A549 (cell line): ENCODE results near the gene TOMM6. TPM values are rescaled to one million over a fixed set of nuclear protein-coding genes. Genes with fewer than 3 reads are reported as not detected.

Experiments
- ATAC-seq, 2 experiments: fragments of 200-7000 bp in 1 of 2; fragments of >200 bp in 1 of 2; cut with Nextera tagmentation in 1 of 2; cut with Tn5 transposase in 1 of 2; 3 replicates each; pipeline versions ENCODE4 v1.8.0 to v1.9.1; 2018 to 2020; ENCODE audit warnings: mild to moderate bottlenecking in 1 of 2, moderate library complexity in 1 of 2
- CTCF ChIA-PET: fragments of 300-600 bp; sonication (Branson Sonifier 250); formaldehyde crosslinking; extraction: SDS; loops from one replicate; lab custom pipeline; 2021; ENCODE audit warnings: antibody characterized with exemption, inconsistent platforms; lab: Yijun Ruan, JAX
- POLR2A ChIA-PET: fragments of 350-600 bp; formaldehyde crosslinking; extraction: SDS; loops from one replicate; lab custom pipeline; 2021; ENCODE audit warnings: antibody characterized with exemption, inconsistent platforms; lab: Yijun Ruan, JAX
- DNase-seq, 2 experiments: peaks; one replicate each; pipeline versions ENCODE4 v3.0.0 to v3.0.0-alpha.2; 2011 to 2016; ENCODE audit warnings: low read depth in 1 of 2, low spot score in 1 of 2
- FAIRE-seq: peaks from 2 replicates; lab custom pipeline; 2011; peaks lifted over from hg19 to GRCh38; lab: Jason Lieb, UNC
- H3K27ac ChIP-seq, 2 experiments: fragments of >200 bp; sonication (Bioruptor Twin); formaldehyde crosslinking; 3 replicates each; pipeline ENCODE4 v1.5.1; 2016 to 2017
- H3K4me1 ChIP-seq: fragments of >200 bp; sonication (Bioruptor Twin); formaldehyde crosslinking; 3 replicates; pipeline ENCODE4 v1.6.1; 2016
- H3K4me2 ChIP-seq: fragments of >200 bp; sonication (Bioruptor Twin); formaldehyde crosslinking; 3 replicates; pipeline ENCODE4 v1.6.1; 2016
- H3K4me3 ChIP-seq: fragments of >200 bp; sonication (Bioruptor Twin); formaldehyde crosslinking; 3 replicates; pipeline ENCODE4 v1.5.1; 2016
- H3K9me3 ChIP-seq: fragments of >200 bp; sonication (Bioruptor Twin); formaldehyde crosslinking; 3 replicates; pipeline ENCODE4 v1.6.1; 2016
- BHLHE40 ChIP-seq: IDR thresholded peaks from 2 replicates; pipeline ENCODE4 v1.6.1; 2012; ENCODE audit warnings: low read depth, low read length, inconsistent platforms
- CHD2 ChIP-seq: fragments of 150-350 bp; IDR thresholded peaks from 2 replicates; pipeline ENCODE4 v1.6.1; 2014; ENCODE audit warnings: low read length; ENCODE audit not compliant: partially characterized antibody
- CHD4 ChIP-seq: fragments of 200-600 bp; sonication (generic); IDR thresholded peaks from 2 replicates; pipeline ENCODE4 v1.6.1; 2016; ENCODE audit warnings: antibody characterized with exemption, mild to moderate bottlenecking, borderline replicate concordance
- FOSB ChIP-seq: fragments of 250-450 bp; sonication (Bioruptor Pico); IDR thresholded peaks from 2 replicates; pipeline ENCODE4 v1.5.0; 2020; ENCODE audit warnings: mild to moderate bottlenecking, moderate library complexity
- FOSL2 ChIP-seq, 2 experiments: fragments of 450-650 bp in 1 of 2; fragments of >200 bp in 1 of 2; sonication (Bioruptor Twin) in 1 of 2; formaldehyde crosslinking; IDR thresholded peaks; 2 replicates each; pipeline versions ENCODE4 v1.5.0 to v1.6.1; 2016 to 2020; ENCODE audit warnings: mild to moderate bottlenecking in 1 of 2, moderate library complexity in 1 of 2
- HEYL ChIP-seq: fragments of 250-450 bp; sonication (Bioruptor Pico); IDR thresholded peaks from 2 replicates; pipeline ENCODE4 v1.8.0; 2021; ENCODE audit warnings: mild to moderate bottlenecking, moderate library complexity
- HOXB13 ChIP-seq: fragments of 250-450 bp; sonication (Bioruptor Pico); IDR thresholded peaks from 2 replicates; pipeline ENCODE4 v1.5.0; 2020; ENCODE audit warnings: low read depth, mild to moderate bottlenecking, moderate library complexity
- JUNB ChIP-seq: fragments of >200 bp; sonication (Bioruptor Twin); formaldehyde crosslinking; IDR thresholded peaks from 2 replicates; pipeline ENCODE4 v1.6.1; 2016
- KDM1A ChIP-seq: fragments of 200-600 bp; sonication (generic); IDR thresholded peaks from 2 replicates; pipeline ENCODE4 v1.6.1; 2016; ENCODE audit warnings: low read depth, mild to moderate bottlenecking
- NR3C1 ChIP-seq: fragments of >200 bp; sonication (Bioruptor Twin); formaldehyde crosslinking; IDR thresholded peaks from 3 replicates; pipeline ENCODE4 v1.6.1; 2017
- POLR2A ChIP-seq: IDR thresholded peaks from 2 replicates; pipeline ENCODE4 v1.6.1; 2012; ENCODE audit warnings: mild to moderate bottlenecking, low read length
- RARB ChIP-seq: fragments of 250-450 bp; sonication (Bioruptor Pico); IDR thresholded peaks from 2 replicates; pipeline ENCODE4 v1.8.0; 2021; ENCODE audit warnings: mild to moderate bottlenecking, moderate library complexity
- RCOR1 ChIP-seq: fragments of 150-350 bp; IDR thresholded peaks from 2 replicates; pipeline ENCODE4 v1.6.1; 2014; ENCODE audit warnings: antibody characterized with exemption, low read length, low read depth
- RNF2 ChIP-seq: fragments of 200-600 bp; sonication (generic); IDR thresholded peaks from 2 replicates; pipeline ENCODE4 v1.6.1; 2016; ENCODE audit warnings: low read depth, mild to moderate bottlenecking, antibody characterized with exemption, moderate library complexity, borderline replicate concordance
- ZC3H11A ChIP-seq: fragments of 450-650 bp; IDR thresholded peaks from 2 replicates; pipeline ENCODE4 v1.6.1; 2014; ENCODE audit warnings: antibody characterized with exemption, mild to moderate bottlenecking
- WGBS: methylation state at CpG from one replicate; pipeline ENCODE4 v1.1.6; 2017; ENCODE audit errors: missing lambda C conversion rate; 5-methylcytosine and 5-hydroxymethylcytosine counted together
- polyA plus RNA-seq, 4 experiments: library from polyadenylated mRNA; depleted of rRNA in 3 of 4; stranded (reverse); fragments of >200 nt; fragmentation: RNase III in 1 of 4; extraction: RNeasy Plus Mini Kit Qiagen cat#74134 plus additional on column Dnase treatment in 1 of 4; gene quantifications; 2 replicates in 3 of 4; 3 replicates in 1 of 4; pipeline ENCODE4 v1.2.3, GENCODE V29; 2011 to 2017
- TF ChIP-seq, protein P1 (sequence below): fragments of 200-600 bp; sonication (generic); IDR thresholded peaks from 2 replicates; pipeline ENCODE4 v1.6.1; 2016; ENCODE audit warnings: antibody characterized with exemption, mild to moderate bottlenecking, moderate library complexity
- TF ChIP-seq, protein P2 (sequence below): fragments of 450-650 bp; IDR thresholded peaks from 2 replicates; pipeline ENCODE4 v1.6.1; 2014; ENCODE audit warnings: antibody characterized with exemption
- TF ChIP-seq, protein P3 (sequence below): fragments of 250-450 bp; sonication (Bioruptor Pico); IDR thresholded peaks from 2 replicates; pipeline ENCODE4 v1.5.0; 2020; ENCODE audit warnings: low read depth, mild to moderate bottlenecking, moderate library complexity
- TF ChIP-seq, protein P4 (sequence below): fragments of 250-450 bp; sonication (Bioruptor Pico); IDR thresholded peaks from 2 replicates; pipeline ENCODE4 v1.5.0; 2021; ENCODE audit warnings: mild to moderate bottlenecking, moderate library complexity, borderline replicate concordance
- TF ChIP-seq, protein P5 (sequence below): IDR thresholded peaks from 2 replicates; pipeline ENCODE4 v1.6.1; 2012

TOMM6 gene
- polyA plus RNA-seq, 2 of the 4 experiments (the other 2 are of a cell fraction): 217 to 254 TPM

DNA sequence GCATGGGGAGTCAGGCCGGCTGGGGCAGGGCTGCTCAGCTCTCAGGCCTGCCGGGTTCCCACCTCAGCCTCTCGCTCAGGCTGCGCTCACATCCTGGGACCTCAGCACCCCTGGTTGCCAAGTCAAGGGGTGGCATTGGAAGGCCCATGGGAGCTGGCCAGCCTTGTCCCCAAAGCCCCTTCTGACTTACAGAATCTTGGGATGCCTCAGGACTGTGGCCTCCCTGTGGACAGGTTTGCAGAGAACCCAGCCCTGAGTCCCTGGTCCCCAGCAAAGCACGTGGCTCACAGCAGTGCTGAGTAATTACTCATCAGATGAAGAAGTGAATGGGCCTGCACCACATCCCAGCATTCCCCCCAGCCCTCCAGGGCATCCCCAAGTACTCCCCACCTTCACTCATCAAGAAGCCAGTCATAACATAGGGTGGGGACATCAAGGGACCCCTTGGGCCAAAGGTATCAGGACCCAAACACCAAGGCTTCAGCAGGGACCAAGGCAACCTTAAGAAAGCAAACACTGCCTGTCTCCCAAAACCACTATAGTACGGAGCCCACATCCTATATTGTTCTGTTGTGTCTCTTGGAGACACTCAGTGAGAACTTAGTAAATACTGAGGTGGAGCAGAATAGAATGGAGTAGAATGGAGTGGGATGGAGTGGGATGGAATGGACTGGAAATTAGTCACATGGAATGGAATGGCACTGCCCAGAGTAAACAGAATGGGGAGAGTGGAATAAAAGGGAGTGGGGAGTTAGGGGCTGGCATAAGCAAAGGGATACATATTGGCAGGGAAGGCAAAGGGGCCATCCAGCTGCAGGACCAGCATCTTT is 43.9 kb upstream of the TOMM6 start:
- no peak for DNase-seq
- no peak overlapping the region for H3K4me2 ChIP-seq
- TF ChIP-seq BHLHE40 (no peak), NR3C1 (no peak), FOSL2 (IDR thresholded peaks at IDR 0.05) (no peak), FOSL2 (CRISPR knock-in tag; IDR thresholded peaks at IDR 0.05) (no peak), HOXB13 (no peak), POLR2A (no peak), FOSB (CRISPR knock-in tag) (no peak), ZC3H11A (no peak), RNF2 (no peak), CHD4 (no peak), RARB (CRISPR knock-in tag) (no peak), CHD2 (no peak), KDM1A (no peak), JUNB (no peak), RCOR1 (no peak), HEYL (CRISPR knock-in tag) (no peak)
- TF ChIP-seq, protein P1, sequence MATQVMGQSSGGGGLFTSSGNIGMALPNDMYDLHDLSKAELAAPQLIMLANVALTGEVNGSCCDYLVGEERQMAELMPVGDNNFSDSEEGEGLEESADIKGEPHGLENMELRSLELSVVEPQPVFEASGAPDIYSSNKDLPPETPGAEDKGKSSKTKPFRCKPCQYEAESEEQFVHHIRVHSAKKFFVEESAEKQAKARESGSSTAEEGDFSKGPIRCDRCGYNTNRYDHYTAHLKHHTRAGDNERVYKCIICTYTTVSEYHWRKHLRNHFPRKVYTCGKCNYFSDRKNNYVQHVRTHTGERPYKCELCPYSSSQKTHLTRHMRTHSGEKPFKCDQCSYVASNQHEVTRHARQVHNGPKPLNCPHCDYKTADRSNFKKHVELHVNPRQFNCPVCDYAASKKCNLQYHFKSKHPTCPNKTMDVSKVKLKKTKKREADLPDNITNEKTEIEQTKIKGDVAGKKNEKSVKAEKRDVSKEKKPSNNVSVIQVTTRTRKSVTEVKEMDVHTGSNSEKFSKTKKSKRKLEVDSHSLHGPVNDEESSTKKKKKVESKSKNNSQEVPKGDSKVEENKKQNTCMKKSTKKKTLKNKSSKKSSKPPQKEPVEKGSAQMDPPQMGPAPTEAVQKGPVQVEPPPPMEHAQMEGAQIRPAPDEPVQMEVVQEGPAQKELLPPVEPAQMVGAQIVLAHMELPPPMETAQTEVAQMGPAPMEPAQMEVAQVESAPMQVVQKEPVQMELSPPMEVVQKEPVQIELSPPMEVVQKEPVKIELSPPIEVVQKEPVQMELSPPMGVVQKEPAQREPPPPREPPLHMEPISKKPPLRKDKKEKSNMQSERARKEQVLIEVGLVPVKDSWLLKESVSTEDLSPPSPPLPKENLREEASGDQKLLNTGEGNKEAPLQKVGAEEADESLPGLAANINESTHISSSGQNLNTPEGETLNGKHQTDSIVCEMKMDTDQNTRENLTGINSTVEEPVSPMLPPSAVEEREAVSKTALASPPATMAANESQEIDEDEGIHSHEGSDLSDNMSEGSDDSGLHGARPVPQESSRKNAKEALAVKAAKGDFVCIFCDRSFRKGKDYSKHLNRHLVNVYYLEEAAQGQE: no peak
- TF ChIP-seq, protein P2, sequence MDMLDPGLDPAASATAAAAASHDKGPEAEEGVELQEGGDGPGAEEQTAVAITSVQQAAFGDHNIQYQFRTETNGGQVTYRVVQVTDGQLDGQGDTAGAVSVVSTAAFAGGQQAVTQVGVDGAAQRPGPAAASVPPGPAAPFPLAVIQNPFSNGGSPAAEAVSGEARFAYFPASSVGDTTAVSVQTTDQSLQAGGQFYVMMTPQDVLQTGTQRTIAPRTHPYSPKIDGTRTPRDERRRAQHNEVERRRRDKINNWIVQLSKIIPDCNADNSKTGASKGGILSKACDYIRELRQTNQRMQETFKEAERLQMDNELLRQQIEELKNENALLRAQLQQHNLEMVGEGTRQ: no peak
- TF ChIP-seq, protein P3, sequence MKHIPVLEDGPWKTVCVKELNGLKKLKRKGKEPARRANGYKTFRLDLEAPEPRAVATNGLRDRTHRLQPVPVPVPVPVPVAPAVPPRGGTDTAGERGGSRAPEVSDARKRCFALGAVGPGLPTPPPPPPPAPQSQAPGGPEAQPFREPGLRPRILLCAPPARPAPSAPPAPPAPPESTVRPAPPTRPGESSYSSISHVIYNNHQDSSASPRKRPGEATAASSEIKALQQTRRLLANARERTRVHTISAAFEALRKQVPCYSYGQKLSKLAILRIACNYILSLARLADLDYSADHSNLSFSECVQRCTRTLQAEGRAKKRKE (CRISPR knock-in tag): no peak
- TF ChIP-seq, protein P4, sequence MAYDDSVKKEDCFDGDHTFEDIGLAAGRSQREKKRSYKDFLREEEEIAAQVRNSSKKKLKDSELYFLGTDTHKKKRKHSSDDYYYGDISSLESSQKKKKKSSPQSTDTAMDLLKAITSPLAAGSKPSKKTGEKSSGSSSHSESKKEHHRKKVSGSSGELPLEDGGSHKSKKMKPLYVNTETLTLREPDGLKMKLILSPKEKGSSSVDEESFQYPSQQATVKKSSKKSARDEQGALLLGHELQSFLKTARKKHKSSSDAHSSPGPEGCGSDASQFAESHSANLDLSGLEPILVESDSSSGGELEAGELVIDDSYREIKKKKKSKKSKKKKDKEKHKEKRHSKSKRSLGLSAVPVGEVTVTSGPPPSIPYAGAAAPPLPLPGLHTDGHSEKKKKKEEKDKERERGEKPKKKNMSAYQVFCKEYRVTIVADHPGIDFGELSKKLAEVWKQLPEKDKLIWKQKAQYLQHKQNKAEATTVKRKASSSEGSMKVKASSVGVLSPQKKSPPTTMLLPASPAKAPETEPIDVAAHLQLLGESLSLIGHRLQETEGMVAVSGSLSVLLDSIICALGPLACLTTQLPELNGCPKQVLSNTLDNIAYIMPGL (CRISPR knock-in tag): no peak
- TF ChIP-seq, protein P5, sequence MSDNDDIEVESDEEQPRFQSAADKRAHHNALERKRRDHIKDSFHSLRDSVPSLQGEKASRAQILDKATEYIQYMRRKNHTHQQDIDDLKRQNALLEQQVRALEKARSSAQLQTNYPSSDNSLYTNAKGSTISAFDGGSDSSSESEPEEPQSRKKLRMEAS: no peak
- 89% methylated on average over 5 of the region's 6 CpGs for WGBS
- H3K27ac ChIP-seq: no peak overlapping the region
- no peak for FAIRE-seq
- H3K9me3 ChIP-seq: no peaks in the 10 kb centered on the region
- H3K4me1 ChIP-seq: peaks cover 19% of the 10 kb centered on the region
- ATAC-seq: no peak
- H3K4me3 ChIP-seq: no peak overlapping the region
- ChIA-PET CTCF (interaction anchor here (1.3 to 1.5 kb wide), 2 partner anchors 32 to 44 kb away, joined by 4 to 8 read pairs; partner anchors contain the start of gene TOMM6), POLR2A (no interaction called here)
